ENCODE data around the gene ZNF883.

GRCh38 chr9:112969730-112970129, 42.3 kb downstream of the ZNF883 start:
- TF ChIP-seq CTCF (IDR thresholded peaks at IDR 0.05) (no peak), POLR2A (IDR thresholded peaks at IDR 0.05) (no peak), POLR2AphosphoS5 (IDR thresholded peaks at IDR 0.05) (no peak)

Measured in prostate gland (tissue), 2 donors.